Liver (tissue), 9 donors: ENCODE results near the gene CSPG5. TPM values are rescaled to one million over a fixed set of nuclear protein-coding genes. Genes with fewer than 3 reads are reported as not detected.

ENCODE experiments used
- DNase-seq: peaks from one replicate; pipeline ENCODE4 v3.0.0-alpha.2; 2017; ENCODE audit warnings: low spot score
- H3K27ac ChIP-seq, 2 donors: one replicate each; pipeline ENCODE4 v1.7.0; 2013; ENCODE audit warnings: inconsistent platforms in 2 of 2, low read length in 2 of 2, control low read depth in 1 of 2, low read depth in 1 of 2, mild to moderate bottlenecking in 1 of 2
- H3K27me3 ChIP-seq, 4 donors: one replicate each; pipeline versions ENCODE4 v1.6.1 to v1.7.0; 2013; ENCODE audit warnings: low read length in 3 of 4, inconsistent platforms in 1 of 4, mild to moderate bottlenecking in 1 of 4, moderate library complexity in 1 of 4; ENCODE audit not compliant: control insufficient read depth in 4 of 4, insufficient read depth in 4 of 4
- H3K36me3 ChIP-seq, 4 donors: one replicate each; pipeline versions ENCODE4 v1.6.1 to v1.7.0; 2013; ENCODE audit warnings: low read length in 3 of 4, mild to moderate bottlenecking in 3 of 4, low read depth in 1 of 4, moderate library complexity in 1 of 4; ENCODE audit not compliant: control insufficient read depth in 4 of 4, insufficient read depth in 3 of 4
- H3K4me1 ChIP-seq, 4 donors: one replicate each; pipeline versions ENCODE4 v1.6.1 to v1.7.0; 2013; ENCODE audit warnings: low read length in 3 of 4, mild to moderate bottlenecking in 3 of 4, moderate library complexity in 1 of 4; ENCODE audit not compliant: control insufficient read depth in 4 of 4, insufficient read depth in 4 of 4
- H3K4me3 ChIP-seq, 3 donors: one replicate each; pipeline versions ENCODE4 v1.6.1 to v1.7.0; 2013; ENCODE audit warnings: low read length in 3 of 3, control low read depth in 1 of 3, low read depth in 1 of 3, mild to moderate bottlenecking in 1 of 3
- H3K9ac ChIP-seq, 2 donors: one replicate each; pipeline ENCODE4 v1.7.0; 2013; ENCODE audit warnings: low read length in 2 of 2, mild to moderate bottlenecking in 2 of 2, moderate library complexity in 2 of 2, control low read depth in 1 of 2, low read depth in 1 of 2
- H3K9me3 ChIP-seq, 4 donors: one replicate each; pipeline versions ENCODE4 v1.6.1 to v1.7.0; 2013; ENCODE audit warnings: low read length in 3 of 4; ENCODE audit not compliant: control insufficient read depth in 4 of 4
- EGR1 ChIP-seq, 2 donors: IDR thresholded peaks; 2 replicates each; pipeline ENCODE4 v1.6.1; 2016 to 2018; ENCODE audit warnings: antibody characterized with exemption in 2 of 2, low read depth in 2 of 2
- FOXA1 ChIP-seq: IDR thresholded peaks from 2 replicates; pipeline ENCODE4 v1.6.1; 2016; ENCODE audit warnings: antibody characterized with exemption
- FOXA2 ChIP-seq: IDR thresholded peaks from 2 replicates; pipeline ENCODE4 v1.6.1; 2016; ENCODE audit warnings: antibody characterized with exemption
- GABPA ChIP-seq, 2 donors: IDR thresholded peaks in 1 of 2; conservative IDR thresholded peaks in 1 of 2; 2 replicates each; pipeline ENCODE4 v1.6.1; 2016; ENCODE audit warnings: antibody characterized with exemption in 2 of 2, mild to moderate bottlenecking in 1 of 2, moderate library complexity in 1 of 2
- HNF4A ChIP-seq, 2 donors: conservative IDR thresholded peaks; 2 replicates each; pipeline ENCODE4 v1.6.1; 2016; ENCODE audit warnings: antibody characterized with exemption in 2 of 2, mild to moderate bottlenecking in 2 of 2
- HNF4G ChIP-seq: IDR thresholded peaks from 2 replicates; pipeline ENCODE4 v1.6.1; 2016; ENCODE audit warnings: antibody characterized with exemption
- JUND ChIP-seq, 2 donors: IDR thresholded peaks; 2 replicates each; pipeline ENCODE4 v1.6.1; 2016; ENCODE audit warnings: antibody characterized with exemption in 2 of 2
- MAX ChIP-seq: IDR thresholded peaks from 2 replicates; pipeline ENCODE4 v1.6.1; 2016; ENCODE audit warnings: antibody characterized with exemption
- RAD21 ChIP-seq, 2 donors: IDR thresholded peaks; 2 replicates each; pipeline ENCODE4 v1.6.1; 2016; ENCODE audit warnings: antibody characterized with exemption in 2 of 2, mild to moderate bottlenecking in 2 of 2
- REST ChIP-seq: IDR thresholded peaks from 2 replicates; pipeline ENCODE4 v1.6.1; 2016; ENCODE audit warnings: antibody characterized with exemption, mild to moderate bottlenecking
- RXRA ChIP-seq, 2 donors: IDR thresholded peaks; 2 replicates each; pipeline ENCODE4 v1.6.1; 2017 to 2018; ENCODE audit warnings: antibody characterized with exemption in 2 of 2, mild to moderate bottlenecking in 1 of 2
- SP1 ChIP-seq: IDR thresholded peaks from 2 replicates; pipeline ENCODE4 v1.6.1; 2018; ENCODE audit warnings: antibody characterized with exemption, mild to moderate bottlenecking
- TAF1 ChIP-seq: conservative IDR thresholded peaks from 2 replicates; pipeline ENCODE4 v1.6.1; 2016; ENCODE audit warnings: antibody characterized with exemption, mild to moderate bottlenecking
- YY1 ChIP-seq: IDR thresholded peaks from 2 replicates; pipeline ENCODE4 v1.6.1; 2016; ENCODE audit warnings: antibody characterized with exemption, mild to moderate bottlenecking
- ZBTB33 ChIP-seq: IDR thresholded peaks from 2 replicates; pipeline ENCODE4 v1.6.1; 2016; ENCODE audit warnings: antibody characterized with exemption
- WGBS: extraction: QIAGEN DNeasy Blood & Tissue Kit; methylation state at CpG from one replicate; pipeline ENCODE4 v1.1.7; 2013; 5-methylcytosine and 5-hydroxymethylcytosine counted together
- polyA plus RNA-seq, 2 donors: library from polyadenylated mRNA; stranded (reverse) in 1 of 2; unstranded in 1 of 2; fragments of 200-250 nt in 1 of 2; fragments of >200 nt in 1 of 2; fragmentation: Nextera tagmentation in 1 of 2; extraction: Ambion mirVana in 1 of 2; gene quantifications; one replicate each; pipeline versions ENCODE4 v1.2.1 to v1.2.3, GENCODE V29; 2013 to 2015
- total RNA-seq, 2 donors: library from RNA; depleted of rRNA; stranded (reverse); fragments of >200 nt; gene quantifications; one replicate each; pipeline ENCODE4 v1.2.3, GENCODE V29; 2014
- TF ChIP-seq, protein P1 (sequence below): IDR thresholded peaks from 2 replicates; pipeline ENCODE4 v1.6.1; 2016; ENCODE audit warnings: antibody characterized with exemption
- TF ChIP-seq, protein P2 (sequence below): fragments of 150-350 bp; IDR thresholded peaks from 2 replicates; pipeline ENCODE4 v1.5.1; 2017; ENCODE audit warnings: improper control_type of control experiment, low read depth, low read length; ENCODE audit not compliant: missing input control
- donor health status: healthy.
- donor health status: healthy.
- donor health status: healthy.
- donor health status: healthy.
- donor health status: healthy.

CSPG5 gene
- total and polyA plus RNA-seq, 4 donors = 0.25 to 0.42 (median 0.33) TPM; not detected in 1

- H3K9me3 ChIP-seq = no peaks in the 10 kb centered on the region
- no peaks in the 10 kb centered on the region for H3K36me3 ChIP-seq
- 82% methylated on average over 21 of the region's 21 CpGs for WGBS
- TF ChIP-seq GABPA (IDR thresholded peaks at IDR 0.05 in 1 of 2, conservative IDR thresholded peaks at IDR 0.05 in 1 of 2) (no peak), TAF1 (no peak), SP1 (no peak), ZBTB33 (no peak), MAX (no peak), REST (no peak), FOXA2 (no peak), EGR1 (IDR thresholded peaks at IDR 0.05; ENCODE audit: low read depth in 2 of 2) (no peak), RXRA (IDR thresholded peaks at IDR 0.05) (no peak), HNF4G (no peak), HNF4A (conservative IDR thresholded peaks at IDR 0.05) (no peak), RAD21 (IDR thresholded peaks at IDR 0.05) (no peak), JUND (IDR thresholded peaks at IDR 0.05) (no peak), FOXA1 (no peak), YY1 (no peak)
- TF ChIP-seq, protein P1, sequence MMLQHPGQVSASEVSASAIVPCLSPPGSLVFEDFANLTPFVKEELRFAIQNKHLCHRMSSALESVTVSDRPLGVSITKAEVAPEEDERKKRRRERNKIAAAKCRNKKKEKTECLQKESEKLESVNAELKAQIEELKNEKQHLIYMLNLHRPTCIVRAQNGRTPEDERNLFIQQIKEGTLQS = no peak
- TF ChIP-seq, protein P2, sequence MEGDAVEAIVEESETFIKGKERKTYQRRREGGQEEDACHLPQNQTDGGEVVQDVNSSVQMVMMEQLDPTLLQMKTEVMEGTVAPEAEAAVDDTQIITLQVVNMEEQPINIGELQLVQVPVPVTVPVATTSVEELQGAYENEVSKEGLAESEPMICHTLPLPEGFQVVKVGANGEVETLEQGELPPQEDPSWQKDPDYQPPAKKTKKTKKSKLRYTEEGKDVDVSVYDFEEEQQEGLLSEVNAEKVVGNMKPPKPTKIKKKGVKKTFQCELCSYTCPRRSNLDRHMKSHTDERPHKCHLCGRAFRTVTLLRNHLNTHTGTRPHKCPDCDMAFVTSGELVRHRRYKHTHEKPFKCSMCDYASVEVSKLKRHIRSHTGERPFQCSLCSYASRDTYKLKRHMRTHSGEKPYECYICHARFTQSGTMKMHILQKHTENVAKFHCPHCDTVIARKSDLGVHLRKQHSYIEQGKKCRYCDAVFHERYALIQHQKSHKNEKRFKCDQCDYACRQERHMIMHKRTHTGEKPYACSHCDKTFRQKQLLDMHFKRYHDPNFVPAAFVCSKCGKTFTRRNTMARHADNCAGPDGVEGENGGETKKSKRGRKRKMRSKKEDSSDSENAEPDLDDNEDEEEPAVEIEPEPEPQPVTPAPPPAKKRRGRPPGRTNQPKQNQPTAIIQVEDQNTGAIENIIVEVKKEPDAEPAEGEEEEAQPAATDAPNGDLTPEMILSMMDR = no peak
- no peaks in the 10 kb centered on the region for H3K27me3 ChIP-seq
- no peak overlapping the region for H3K27ac ChIP-seq
- no peak overlapping the region for H3K4me3 ChIP-seq
- no peak overlapping the region for H3K9ac ChIP-seq
- DNase-seq = no peak
- H3K4me1 ChIP-seq = no peaks in the 10 kb centered on the region
Observed at GRCh38 chr3:47542471-47543173, 36.0 kb downstream of the CSPG5 start.
